ENCODE data around the gene TRPM2.
"Not testable (repeated sequence)": the region's sequence is repeated elsewhere in the genome, so short reads cannot be mapped to it uniquely, and the experiment has no call there.

Gene TRPM2

GRCh38 chr21:44392185-44392584, 38.8 kb downstream of the TRPM2 start:
- H3K4me3 ChIP-seq (ENCODE audit: low read depth, low read length): no peak overlapping the region
- no peak for TF ChIP-seq CTCF (IDR thresholded peaks at IDR 0.05; ENCODE audit: low read depth, low read length, missing control alignments)
- no peak for DNase-seq (ENCODE audit: low read depth)

- no peak for TF ChIP-seq CTCF (IDR thresholded peaks at IDR 0.05; ENCODE audit: low read depth, low read length, missing control alignments)
- H3K4me3 ChIP-seq (ENCODE audit: low read depth, low read length): no peak overlapping the region
- DNase-seq (ENCODE audit: low read depth): no peak
Observed at GRCh38 chr21:44392916-44393315, 39.5 kb downstream of the TRPM2 start.

GRCh38 chr21:44394733-44395132, 41.3 kb downstream of the TRPM2 start:
- TF ChIP-seq CTCF (IDR thresholded peaks at IDR 0.05; ENCODE audit: low read depth, low read length, missing control alignments): no peak
- H3K4me3 ChIP-seq (ENCODE audit: low read depth, low read length): no peak overlapping the region
- no peak for DNase-seq (ENCODE audit: low read depth)

GRCh38 chr21:44395260-44395659, 41.8 kb downstream of the TRPM2 start:
- DNase-seq (ENCODE audit: low read depth): no peak
- no peak for TF ChIP-seq CTCF (IDR thresholded peaks at IDR 0.05; ENCODE audit: low read depth, low read length, missing control alignments)
- H3K4me3 ChIP-seq (ENCODE audit: low read depth, low read length): no peak overlapping the region

- H3K4me3 ChIP-seq (ENCODE audit: low read depth, low read length); DNase-seq (ENCODE audit: low read depth): not testable (repeated sequence)
Observed at GRCh38 chr21:44396803-44397202, 43.4 kb downstream of the TRPM2 start.

- DNase-seq (ENCODE audit: low read depth): no peak
- no peak for TF ChIP-seq CTCF (IDR thresholded peaks at IDR 0.05; ENCODE audit: low read depth, low read length, missing control alignments)
- no peak overlapping the region for H3K4me3 ChIP-seq (ENCODE audit: low read depth, low read length)
Observed at GRCh38 chr21:44397431-44398031, 44.1 kb downstream of the TRPM2 start.

GRCh38 chr21:44398499-44398898, 45.1 kb downstream of the TRPM2 start:
- DNase-seq (ENCODE audit: low read depth): no peak
- no peak overlapping the region for H3K4me3 ChIP-seq (ENCODE audit: low read depth, low read length)
- no peak for TF ChIP-seq CTCF (IDR thresholded peaks at IDR 0.05; ENCODE audit: low read depth, low read length, missing control alignments)
